HCT116 (cell line): Measurements from ENCODE around the gene SLC6A13. TPM values are rescaled to one million over a fixed set of nuclear protein-coding genes. Genes with fewer than 3 reads are reported as not detected.

Experiments used
- ATAC-seq: fragments of 200-7000 bp; cut with Tn5 transposase; 2 replicates; pipeline ENCODE4 v1.9.1; 2020; ENCODE audit warnings: mild to moderate bottlenecking, moderate library complexity
- Bru-seq: library from RNA; stranded (reverse); fragments of 400-500 nt; gene quantifications from one replicate; lab custom pipeline; 2021; lab: Mats Ljungman, UMichigan
- BruChase-seq, 2 experiments: library from RNA; stranded (reverse); fragments of 400-500 nt; gene quantifications; one replicate each; lab custom pipeline; 2021; lab: Mats Ljungman, UMichigan
- BruUV-seq: library from RNA; stranded (reverse); fragments of 400-500 nt; replicated peaks from 2 replicates; lab custom pipeline; 2021; lab: Mats Ljungman, UMichigan
- CTCF ChIA-PET: fragments of 300-600 bp; sonication (Branson Sonifier 250); formaldehyde crosslinking; loops from one replicate; lab custom pipeline; 2021; ENCODE audit warnings: antibody characterized with exemption; lab: Charles Lee
- POLR2A ChIA-PET: fragments of 300-600, 350-600 bp; sonication (Branson Sonifier 250); formaldehyde crosslinking; loops from one replicate; lab custom pipeline; 2021; ENCODE audit warnings: antibody characterized with exemption; lab: Charles Lee
- RAD21 ChIA-PET, 2 experiments: fragments of 300-600 bp; sonication (Branson Sonifier 250); formaldehyde crosslinking; loops; one replicate each; lab custom pipeline; 2023; ENCODE audit warnings: low total read pairs in 2 of 2; ENCODE audit not compliant: uncharacterized antibody in 2 of 2, unreplicated experiment in 2 of 2, low non-redundant PET in 1 of 2; lab: Charles Lee
- DNase-seq: peaks from one replicate; pipeline ENCODE4 v3.0.0-alpha.2; 2010; ENCODE audit warnings: low read depth, low spot score
- H2AFZ ChIP-seq: fragments of 200-600 bp; shearing (Covaris generic), sonication (generic); 2 replicates; pipeline ENCODE4 v1.6.1; 2017; ENCODE audit warnings: low read depth, mixed run types, mixed read lengths, antibody characterized with exemption, low read length; ENCODE audit not compliant: poor library complexity, severe bottlenecking
- H3K27ac ChIP-seq: 2 replicates; pipeline ENCODE4 v1.5.1; 2012; ENCODE audit warnings: low read depth, low read length
- H3K27me3 ChIP-seq: fragments of 200-600 bp; sonication (generic); 2 replicates; pipeline ENCODE4 v1.6.1; 2016; ENCODE audit warnings: mixed run types, low read length, mixed read lengths; ENCODE audit not compliant: insufficient read depth
- H3K36me3 ChIP-seq, 2 experiments: fragments of 200-500 bp in 1 of 2; fragments of 200-600 bp in 1 of 2; sonication (Bioruptor generic) in 1 of 2; sonication (generic) in 1 of 2; 2 replicates each; pipeline versions ENCODE4 v1.5.1 to v1.6.1; 2014 to 2016; ENCODE audit warnings: low read length in 2 of 2, inconsistent platforms in 1 of 2, mixed read lengths in 1 of 2, mixed run types in 1 of 2; ENCODE audit not compliant: insufficient read depth in 2 of 2, control insufficient read depth in 1 of 2
- H3K4me1 ChIP-seq, 2 experiments: fragments of 200-600 bp in 1 of 2; sonication (generic) in 1 of 2; 2 replicates each; pipeline versions ENCODE4 v1.5.1 to v1.6.1; 2012 to 2017; ENCODE audit warnings: low read length in 2 of 2, inconsistent platforms in 1 of 2, mild to moderate bottlenecking in 1 of 2, mixed read lengths in 1 of 2, mixed run types in 1 of 2, moderate library complexity in 1 of 2; ENCODE audit not compliant: insufficient read depth in 2 of 2, control insufficient read depth in 1 of 2
- H3K4me2 ChIP-seq: fragments of 200-600 bp; sonication (generic); 2 replicates; pipeline ENCODE4 v1.6.1; 2017; ENCODE audit warnings: mixed run types, low read length, mixed read lengths
- H3K4me3 ChIP-seq, 2 experiments: fragments of 200-600 bp in 1 of 2; sonication (generic) in 1 of 2; replicated peaks in 1 of 2; 2 replicates each; pipeline ENCODE4 v1.5.1; 2011 to 2016; ENCODE audit warnings: low read length in 2 of 2, control low read depth in 1 of 2, low read depth in 1 of 2, mild to moderate bottlenecking in 1 of 2, mixed read lengths in 1 of 2, mixed run types in 1 of 2
- H3K79me2 ChIP-seq: fragments of 200-600 bp; sonication (generic); 2 replicates; pipeline ENCODE4 v1.6.1; 2017; ENCODE audit warnings: mild to moderate bottlenecking, mixed run types, low read length, moderate library complexity, mixed read lengths; ENCODE audit not compliant: insufficient read depth
- H3K9ac ChIP-seq: fragments of 200-600 bp; sonication (generic); 2 replicates; pipeline ENCODE4 v1.6.1; 2016; ENCODE audit warnings: low read length, mixed read lengths
- H3K9me2 ChIP-seq: fragments of 200-600 bp; sonication (generic), shearing (Covaris generic); 2 replicates; pipeline ENCODE4 v1.6.1; 2017; ENCODE audit warnings: mixed run types, mild to moderate bottlenecking, moderate library complexity; ENCODE audit not compliant: insufficient read depth
- H3K9me3 ChIP-seq, 2 experiments: fragments of 200-500 bp in 1 of 2; fragments of 200-600 bp in 1 of 2; sonication (Bioruptor generic) in 1 of 2; sonication (generic) in 1 of 2; 2 replicates each; pipeline ENCODE4 v1.6.1; 2014 to 2017; ENCODE audit warnings: low read length in 2 of 2, mixed read lengths in 2 of 2, inconsistent platforms in 1 of 2, low read depth in 1 of 2, mild to moderate bottlenecking in 1 of 2, mixed run types in 1 of 2, moderate library complexity in 1 of 2; ENCODE audit not compliant: control insufficient read depth in 1 of 2, insufficient read depth in 1 of 2
- H4K20me1 ChIP-seq: fragments of 200-600 bp; sonication (generic), shearing (Covaris generic); 2 replicates; pipeline ENCODE4 v1.6.1; 2017; ENCODE audit warnings: mixed run types, mild to moderate bottlenecking, moderate library complexity; ENCODE audit not compliant: insufficient read depth
- CBX3 ChIP-seq: IDR thresholded peaks from 2 replicates; pipeline ENCODE4 v1.6.1; 2012; ENCODE audit warnings: low read depth
- ELF1 ChIP-seq: IDR thresholded peaks from 2 replicates; pipeline ENCODE4 v1.6.1; 2012; ENCODE audit warnings: low read depth, borderline replicate concordance
- EZH2 ChIP-seq: fragments of 200-600 bp; sonication (generic); IDR thresholded peaks from 2 replicates; pipeline ENCODE4 v1.6.1; 2017; ENCODE audit warnings: antibody characterized with exemption, mixed run types
- FOSL1 ChIP-seq: IDR thresholded peaks from 2 replicates; pipeline ENCODE4 v1.6.1; 2012; ENCODE audit warnings: low read depth
- JUND ChIP-seq: IDR thresholded peaks from 2 replicates; pipeline ENCODE4 v1.6.1; 2012
- SRF ChIP-seq: IDR thresholded peaks from 2 replicates; pipeline ENCODE4 v1.6.1; 2012; ENCODE audit warnings: low read depth
- intact Hi-C: fragments of 100-400 bp; cut with micrococcal nuclease; formaldehyde crosslinking; loops from 2 replicates; pipeline ENCODE4 v1.10.0; 2022
- long read RNA-seq: library from polyadenylated mRNA; unstranded; transcript quantifications from one replicate; pipeline ENCODE4 v2.0.0, GENCODE V29; 2021; ENCODE audit not compliant: unreplicated experiment
- polyA plus RNA-seq: library from polyadenylated mRNA; unstranded; fragments of >200 nt; gene quantifications from 2 replicates; pipeline ENCODE4 v1.2.1, GENCODE V29; 2012; ENCODE audit warnings: missing spikeins
- total RNA-seq: library from RNA; stranded (reverse); gene quantifications from one replicate; pipeline ENCODE4 v1.2.1, GENCODE V29; 2021; ENCODE audit not compliant: unreplicated experiment
- TF ChIP-seq, protein P1 (sequence below): IDR thresholded peaks from 2 replicates; pipeline ENCODE4 v1.6.1; 2012

SLC6A13 gene
- total RNA-seq (0.39 TPM), Bru-seq, nascent RNA (percentile 37 among the genes with signal in this experiment), BruChase-seq, experiment 1, labeled RNA remaining after a 6-hour chase (percentile 65 among the genes with signal in this experiment), BruChase-seq, experiment 2, labeled RNA remaining after a 2-hour chase (percentile 44 among the genes with signal in this experiment)
- 0.25 and 0.77 TPM in 2 replicates for polyA plus RNA-seq
- long read RNA-seq = 0 reads

DNA sequence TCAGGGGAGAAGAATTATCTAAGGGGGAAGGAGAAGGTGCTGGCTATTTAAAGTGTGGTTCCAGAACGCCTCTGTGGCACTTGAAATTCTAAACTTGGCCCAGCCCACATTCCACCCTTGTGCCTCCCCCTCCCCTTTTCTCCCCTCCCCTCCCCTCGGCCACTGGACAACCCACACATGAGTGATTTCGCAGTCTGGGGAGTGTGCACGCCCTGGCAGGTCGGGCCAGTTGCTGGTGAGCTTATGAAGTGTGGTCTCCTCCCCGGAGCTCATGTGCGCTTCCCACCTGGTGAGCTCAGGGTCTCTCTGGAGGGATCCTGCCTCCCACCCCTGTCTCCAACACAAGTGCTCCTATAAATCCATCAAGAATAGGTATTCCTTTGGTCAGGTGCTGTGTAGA, at the start of gene SLC6A13:
Gene SLC6A13, minus strand, starts transcription at position 20 of the 400 bp plus-strand sequence. CDS start 2,784 bp downstream, outside the sequence.
- POLR2A ChIA-PET = no interaction called here
- Histone ChIP-seq H3K9ac (no peak within 1 kb of the TSS), H3K9me2 (no peaks in the 10 kb centered on the region), H2AFZ (no peak within 1 kb of the TSS), H3K4me3 (no peak within 1 kb of the TSS), H3K79me2 (no peaks in the 10 kb centered on the region), H3K27ac (no peak within 1 kb of the TSS), H3K4me2 (no peak within 1 kb of the TSS), H3K9me3 (no peaks in the 10 kb centered on the region), H3K27me3 (peaks cover 10% of the 10 kb centered on the region; the same call in 1 of the 2 replicates), H3K36me3 (no peaks in the 10 kb centered on the region), H3K4me1 (no peaks in the 10 kb centered on the region), H4K20me1 (no peaks in the 10 kb centered on the region)
- no peak for DNase-seq
- RAD21 ChIA-PET = no interaction called here
- BruUV-seq = no TSS peak
- TF ChIP-seq ELF1 = no peak
- no peak for TF ChIP-seq EZH2
- TF ChIP-seq SRF = no peak
- no peak for TF ChIP-seq JUND
- TF ChIP-seq CBX3 = no peak
- ATAC-seq = no peak
- intact Hi-C loops = no loop called here
- CTCF ChIA-PET = no interaction called here

DNA sequence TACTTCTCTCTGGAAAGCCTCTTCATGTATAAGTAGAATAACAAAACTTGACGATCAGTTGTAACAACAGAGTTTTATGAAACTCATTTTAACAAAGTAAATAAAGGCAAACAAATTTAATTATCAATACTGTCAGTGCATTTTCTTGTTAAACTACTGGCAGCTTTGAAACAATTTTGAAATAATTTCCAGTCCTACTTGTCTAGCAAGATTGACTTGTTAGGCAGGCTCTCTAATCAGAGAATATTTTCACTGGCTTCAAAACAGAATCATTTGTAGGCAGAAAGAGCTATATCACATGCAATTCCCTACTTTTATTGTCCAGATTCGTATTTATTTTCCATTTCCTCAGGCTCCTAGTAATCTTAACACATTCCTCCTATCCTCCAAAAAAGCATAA, 45.9 kb upstream of the SLC6A13 start:
- Histone ChIP-seq H3K4me3 (no peak overlapping the region), H3K79me2 (peaks cover 9% of the 10 kb centered on the region), H3K9ac (no peak overlapping the region), H3K4me1 (no peaks in the 10 kb centered on the region), H3K9me3 (no peaks in the 10 kb centered on the region), H3K4me2 (no peak overlapping the region), H3K27me3 (no peaks in the 10 kb centered on the region), H2AFZ (no peak overlapping the region), H3K9me2 (no peaks in the 10 kb centered on the region), H4K20me1 (no peaks in the 10 kb centered on the region), H3K27ac (no peak overlapping the region), H3K36me3 (peaks cover 20 to 47% of the 10 kb centered on the region in 2 experiments)
- CTCF ChIA-PET = no interaction called here
- BruUV-seq = no TSS peak
- RAD21 ChIA-PET = no interaction called here
- POLR2A ChIA-PET = no interaction called here
- TF ChIP-seq, protein P1, sequence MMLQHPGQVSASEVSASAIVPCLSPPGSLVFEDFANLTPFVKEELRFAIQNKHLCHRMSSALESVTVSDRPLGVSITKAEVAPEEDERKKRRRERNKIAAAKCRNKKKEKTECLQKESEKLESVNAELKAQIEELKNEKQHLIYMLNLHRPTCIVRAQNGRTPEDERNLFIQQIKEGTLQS = no peak
- TF ChIP-seq FOSL1 = no peak
- intact Hi-C loops = no loop called here
- no peak for ATAC-seq
- no peak for DNase-seq
